ENCODE results near the gene KCTD16. TPM values are rescaled to one million over a fixed set of nuclear protein-coding genes. Genes with fewer than 3 reads are reported as not detected.

The KCTD16 gene
- total RNA-seq, 2 experiments from 2014 or later: 0.04 TPM

DNA sequence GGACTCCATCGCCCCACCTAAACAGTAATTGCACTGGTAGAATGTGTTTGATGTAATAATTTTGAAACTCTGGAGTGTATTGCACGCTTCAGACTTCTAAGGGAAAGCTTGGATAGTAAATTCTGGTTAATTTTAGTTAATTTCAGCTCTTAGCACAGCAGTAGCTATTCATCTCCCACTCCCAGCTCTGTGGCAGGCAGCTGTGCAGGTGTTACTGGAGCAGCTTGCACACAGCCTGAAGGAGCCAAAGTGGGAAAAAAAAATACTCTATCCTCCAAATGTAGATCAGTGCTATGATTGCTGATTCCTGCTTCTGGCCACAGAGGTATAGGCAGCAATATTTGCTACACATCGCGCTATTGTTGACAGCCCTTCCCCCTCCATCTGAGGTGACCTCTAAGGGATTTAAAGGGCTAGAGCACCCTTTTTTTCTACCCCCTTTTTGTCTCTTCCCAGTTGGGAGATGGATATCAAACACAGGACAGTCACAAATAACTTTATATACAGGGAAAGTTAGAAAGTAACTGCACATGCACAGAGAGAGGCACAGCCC, 97.4 kb downstream of the KCTD16 start:
- ChIA-PET POLR2A (no interaction called here), CTCF (no interaction called here)

DNA sequence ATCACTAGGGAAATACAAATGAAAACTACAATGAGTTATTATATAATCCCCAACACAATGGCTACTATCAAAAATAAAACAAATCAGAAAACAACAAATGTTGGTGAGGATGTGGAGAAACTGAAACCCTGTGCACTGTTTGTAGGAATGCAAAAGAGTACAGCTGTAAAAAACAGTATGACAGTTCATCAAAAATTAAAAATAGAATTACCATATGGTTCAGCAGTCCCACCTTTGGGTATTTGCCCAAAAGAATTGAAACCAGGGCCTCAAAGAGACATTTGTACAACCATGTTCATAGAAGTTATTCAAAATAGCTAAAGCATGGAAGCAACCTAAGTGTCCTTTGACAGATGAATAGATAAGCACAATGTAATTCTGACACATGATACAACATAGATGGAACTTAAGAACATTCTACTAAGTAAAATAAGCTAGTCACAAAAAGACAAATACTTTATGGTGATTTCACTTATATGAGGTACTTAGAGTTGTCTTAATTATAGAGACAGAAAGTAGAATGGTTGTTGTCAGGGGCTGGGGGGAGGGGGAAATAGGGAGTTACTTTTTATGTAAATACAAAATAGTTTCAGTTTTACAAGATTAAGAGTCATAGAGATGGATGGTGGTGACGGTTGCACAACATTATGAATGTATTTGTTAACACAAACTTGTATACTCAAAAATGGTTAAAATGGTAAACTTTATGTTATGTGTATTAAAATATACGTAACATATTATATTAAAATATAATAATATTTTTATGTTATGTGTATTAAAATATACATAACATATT, 102.8 kb downstream of the KCTD16 start:
- ChIA-PET POLR2A (no interaction called here), CTCF (no interaction called here)

DNA sequence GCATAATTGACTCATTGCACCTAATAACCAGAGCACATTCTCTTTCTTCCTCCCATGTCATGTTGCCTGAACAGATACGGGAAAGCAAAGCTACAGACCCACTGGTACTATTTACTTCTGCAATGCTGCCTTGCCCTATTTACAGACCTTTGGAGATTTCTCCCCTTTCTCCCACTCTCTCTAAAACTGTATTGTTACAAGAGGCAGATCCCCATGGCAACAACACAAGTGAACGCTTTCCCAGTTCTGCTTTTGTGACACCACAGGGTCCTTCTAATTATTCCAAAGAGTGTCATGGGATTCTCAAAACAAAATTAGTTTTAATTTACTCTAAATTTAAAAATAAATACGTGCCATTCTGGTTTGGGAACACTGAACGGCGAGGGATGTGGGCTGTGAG, 104.7 kb downstream of the KCTD16 start:
- POLR2A ChIA-PET: no interaction called here
- CTCF ChIA-PET: no interaction called here

GRCh38 chr5:144276034-144276822, 105.6 kb downstream of the KCTD16 start:
- POLR2A ChIA-PET: no interaction called here
- CTCF ChIA-PET: no interaction called here

GRCh38 chr5:144281784-144282183, 111.1 kb downstream of the KCTD16 start:
- ChIA-PET POLR2A (no interaction called here), CTCF (no interaction called here)

- CTCF ChIA-PET: no interaction called here
- POLR2A ChIA-PET: interaction anchor here (0.5 kb wide), 1 partner anchor 32 kb away, joined by 4 read pairs; no protein-coding TSS in a partner anchor
Measured at GRCh38 chr5:144284036-144284435, 113.4 kb downstream of the KCTD16 start.

DNA sequence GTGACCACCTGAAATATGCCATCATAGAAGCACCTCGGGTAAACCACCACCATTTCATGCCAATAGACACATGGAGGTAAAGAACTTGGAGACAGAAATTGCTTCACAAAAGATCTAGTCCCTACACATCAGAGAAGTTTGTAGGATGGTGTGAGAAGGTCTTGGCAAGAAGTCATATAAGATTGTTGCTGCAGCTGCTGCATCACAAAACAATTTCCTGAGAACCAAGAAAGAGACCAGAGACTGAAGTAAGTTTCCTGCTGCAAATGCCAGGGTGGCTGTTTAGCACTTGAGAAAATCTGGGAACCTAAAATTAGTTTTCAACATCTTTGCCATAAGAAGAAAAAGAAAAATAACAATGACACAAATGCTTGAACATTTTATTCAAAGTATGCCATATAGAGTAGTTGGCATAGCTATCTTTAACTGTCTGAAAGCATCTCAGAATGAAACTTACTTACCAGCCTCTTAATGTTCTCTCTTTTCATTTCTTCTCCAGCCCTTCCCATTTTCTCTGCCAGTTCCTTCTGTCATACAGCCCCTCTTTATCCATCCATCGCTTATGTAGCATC, 114.3 kb downstream of the KCTD16 start:
- CTCF ChIA-PET: no interaction called here
- POLR2A ChIA-PET: no interaction called here

DNA sequence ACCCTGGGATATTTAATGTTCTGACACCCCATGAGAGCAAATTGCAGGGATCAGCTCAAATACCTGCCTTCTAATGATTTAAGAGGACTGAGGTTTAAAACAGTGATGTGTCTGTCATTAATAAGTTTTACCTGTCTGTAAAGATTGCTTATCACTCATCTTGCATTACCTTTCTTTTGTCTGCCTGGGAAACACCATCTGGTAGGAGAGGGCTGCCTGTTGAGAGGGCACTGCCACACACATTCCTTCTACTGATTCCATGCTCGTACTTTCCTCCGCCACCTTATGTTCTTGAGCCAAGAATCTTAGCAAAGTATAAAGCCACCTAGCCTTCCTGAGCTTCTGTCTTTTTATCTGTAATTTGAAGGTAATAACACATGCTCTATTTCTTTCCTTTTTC, 118.6 kb downstream of the KCTD16 start:
- POLR2A ChIA-PET: no interaction called here
- CTCF ChIA-PET: no interaction called here

- POLR2A ChIA-PET: no interaction called here
- CTCF ChIA-PET: no interaction called here
Measured at GRCh38 chr5:144292029-144292428, 121.4 kb downstream of the KCTD16 start.

GRCh38 chr5:144295284-144295683, 124.6 kb downstream of the KCTD16 start:
- ChIA-PET POLR2A (no interaction called here), CTCF (no interaction called here)

GRCh38 chr5:144297081-144297480, 126.4 kb downstream of the KCTD16 start:
- CTCF ChIA-PET: no interaction called here
- POLR2A ChIA-PET: no interaction called here

GRCh38 chr5:144298658-144299057, 128.0 kb downstream of the KCTD16 start:
- CTCF ChIA-PET: interaction anchor here (0.6 kb wide), 1 partner anchor 1491 kb away, joined by 3 read pairs; no protein-coding TSS in a partner anchor
- POLR2A ChIA-PET: no interaction called here

GRCh38 chr5:144304688-144305087, 134.0 kb downstream of the KCTD16 start:
- POLR2A ChIA-PET: no interaction called here

GRCh38 chr5:144307736-144308135, 137.1 kb downstream of the KCTD16 start:
- CTCF ChIA-PET: no interaction called here
- POLR2A ChIA-PET: no interaction called here

More at GRCh38 chr5:144304688-144305087, 134.0 kb downstream of the KCTD16 start:
- CTCF ChIA-PET: no interaction called here

DNA sequence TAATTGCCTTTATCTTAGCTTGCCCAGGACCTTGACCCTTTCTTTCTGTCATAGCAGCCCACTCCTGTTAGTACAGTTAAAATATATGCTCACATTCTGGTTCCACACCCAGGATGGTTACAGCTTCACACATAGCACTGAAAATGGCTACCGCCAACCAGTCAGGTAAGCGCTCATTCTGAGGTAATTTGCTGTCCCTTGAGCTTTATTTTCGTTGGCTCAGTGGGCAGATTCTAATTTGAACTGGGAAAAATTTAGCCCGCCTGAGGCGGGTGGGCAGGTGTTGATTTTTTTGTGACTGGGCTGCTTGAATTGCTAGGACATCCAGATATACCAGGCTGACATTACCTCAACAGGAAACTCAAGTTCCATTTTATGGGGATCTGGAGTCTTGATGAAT, 137.5 kb downstream of the KCTD16 start:
- ChIA-PET POLR2A (no interaction called here), CTCF (no interaction called here)

GRCh38 chr5:144308906-144309670, 138.4 kb downstream of the KCTD16 start:
- CTCF ChIA-PET: no interaction called here

DNA sequence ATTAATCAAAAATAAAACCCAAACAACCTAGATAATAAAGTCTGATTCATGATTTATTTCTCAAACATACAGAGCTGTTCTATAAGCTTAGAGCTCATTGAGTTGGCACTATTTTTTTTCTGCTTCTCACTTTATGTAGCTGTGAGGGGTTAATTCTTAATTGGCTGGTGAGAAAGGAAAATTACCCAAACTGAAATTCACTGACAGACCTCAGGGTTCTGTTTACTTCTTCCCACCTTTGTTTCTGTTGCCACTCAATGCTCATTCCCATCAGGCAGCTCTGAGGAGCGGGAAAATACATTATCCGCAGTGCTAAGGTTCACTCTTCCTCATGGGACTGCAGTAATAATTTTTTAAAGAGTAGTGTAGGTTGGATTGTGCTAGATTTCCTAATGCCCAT, 139.9 kb downstream of the KCTD16 start:
- POLR2A ChIA-PET: no interaction called here
- CTCF ChIA-PET: no interaction called here

More at GRCh38 chr5:144308906-144309670, 138.4 kb downstream of the KCTD16 start:
- POLR2A ChIA-PET: no interaction called here

GRCh38 chr5:144313147-144313726, 142.6 kb downstream of the KCTD16 start:
- POLR2A ChIA-PET: no interaction called here
- CTCF ChIA-PET: no interaction called here

DNA sequence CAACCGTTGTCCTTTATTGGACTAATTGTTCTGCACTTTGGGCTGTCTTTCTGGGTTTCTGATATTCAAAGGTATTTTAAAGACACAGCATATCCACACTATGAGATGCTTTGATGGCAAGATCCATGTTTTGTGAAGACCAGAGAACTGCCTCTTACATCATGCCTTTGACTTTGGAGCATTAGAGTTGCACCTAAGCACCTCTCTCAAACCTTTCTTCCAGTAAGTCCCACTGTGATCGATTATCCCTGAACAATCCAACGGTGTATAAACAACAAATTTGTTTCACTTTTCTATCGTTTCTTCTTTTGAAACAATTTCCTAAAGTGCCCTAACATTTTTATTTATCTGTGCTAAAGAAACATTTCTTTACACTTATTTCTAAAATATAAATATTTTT, 144.4 kb downstream of the KCTD16 start:
- ChIA-PET POLR2A (no interaction called here), CTCF (no interaction called here)
